ENCODE measurements around the gene PDIA2. TPM values are rescaled to one million over a fixed set of nuclear protein-coding genes. Genes with fewer than 3 reads are reported as not detected.

The PDIA2 gene
- total RNA-seq, 1 donor from 2014 or later, result 11.8 TPM

DNA sequence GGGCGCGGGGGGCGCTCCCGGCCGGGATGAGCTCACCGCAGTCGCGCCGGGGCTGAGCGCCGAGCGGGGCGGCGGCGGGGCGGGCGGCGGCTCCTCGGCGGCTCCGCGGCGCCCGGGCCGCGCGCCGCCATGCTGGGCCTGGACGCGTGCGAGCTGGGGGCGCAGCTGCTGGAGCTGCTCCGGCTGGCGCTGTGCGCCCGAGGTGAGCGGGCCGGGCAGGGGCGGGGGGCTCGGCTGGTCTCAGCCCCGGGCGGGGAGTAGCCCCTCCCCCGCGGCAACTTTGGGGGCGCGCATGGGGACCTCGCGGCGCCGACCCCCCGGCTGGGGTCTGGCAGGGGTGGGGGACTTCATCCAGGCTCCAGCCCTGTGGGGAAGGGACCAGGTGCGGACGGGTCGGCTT, 2.4 kb upstream of the PDIA2 start, which contains the start of gene ARHGDIG:
ARHGDIG (plus strand) TSS at position 40 of the 400 bp plus-strand sequence; CDS start at position 130, 90 bp downstream.
- Mint-ChIP-seq H3K36me3 (ENCODE audit: unreplicated experiment) (no peaks in the 10 kb centered on the region), H3K27me3 (ENCODE audit: unreplicated experiment) (peaks cover 11% of the 10 kb centered on the region), H3K4me1 (ENCODE audit: low read depth, unreplicated experiment) (no peaks in the 10 kb centered on the region)

DNA sequence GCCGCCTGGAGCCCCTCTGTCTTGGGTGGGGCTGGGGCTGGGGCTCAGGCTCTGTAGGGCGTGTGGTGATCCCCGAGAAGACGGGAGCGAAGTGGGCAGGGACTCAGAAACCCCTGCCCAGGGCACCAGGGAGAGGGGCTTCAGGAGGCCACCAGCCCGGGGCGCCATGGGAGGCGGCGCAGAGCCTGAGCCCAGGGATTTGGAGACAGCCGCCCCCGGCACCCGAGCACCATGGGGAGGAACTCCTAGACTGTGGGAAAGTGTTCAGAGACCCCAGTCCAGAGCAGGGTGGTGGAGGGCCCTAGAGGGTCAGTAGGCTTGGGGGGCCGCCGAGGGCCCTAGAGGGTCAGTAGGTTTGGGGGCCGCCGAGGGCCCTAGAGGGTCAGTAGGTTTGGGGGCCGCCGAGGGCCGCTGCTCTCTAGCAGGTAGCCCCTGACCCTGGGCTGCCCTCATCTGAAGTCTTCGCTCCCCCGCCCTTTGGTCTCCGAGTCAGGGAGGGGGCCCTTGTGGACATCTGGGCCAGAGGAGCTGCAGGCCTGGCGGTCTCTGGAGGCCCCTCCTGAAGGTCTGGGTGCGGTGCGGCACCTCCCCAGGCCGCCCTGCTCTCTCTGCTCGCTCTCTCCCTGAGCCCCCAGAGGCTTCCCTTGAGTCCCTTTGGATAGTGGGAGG, 1.8 kb upstream of the PDIA2 start:
- peak overlapping the region; percentile 55 for H3K4me3 Mint-ChIP-seq (ENCODE audit: unreplicated experiment)
- no peak for DNase-seq
- peaks cover 4% of the 10 kb centered on the region for H3K9me3 Mint-ChIP-seq (ENCODE audit: unreplicated experiment)
- TF ChIP-seq, protein P1, sequence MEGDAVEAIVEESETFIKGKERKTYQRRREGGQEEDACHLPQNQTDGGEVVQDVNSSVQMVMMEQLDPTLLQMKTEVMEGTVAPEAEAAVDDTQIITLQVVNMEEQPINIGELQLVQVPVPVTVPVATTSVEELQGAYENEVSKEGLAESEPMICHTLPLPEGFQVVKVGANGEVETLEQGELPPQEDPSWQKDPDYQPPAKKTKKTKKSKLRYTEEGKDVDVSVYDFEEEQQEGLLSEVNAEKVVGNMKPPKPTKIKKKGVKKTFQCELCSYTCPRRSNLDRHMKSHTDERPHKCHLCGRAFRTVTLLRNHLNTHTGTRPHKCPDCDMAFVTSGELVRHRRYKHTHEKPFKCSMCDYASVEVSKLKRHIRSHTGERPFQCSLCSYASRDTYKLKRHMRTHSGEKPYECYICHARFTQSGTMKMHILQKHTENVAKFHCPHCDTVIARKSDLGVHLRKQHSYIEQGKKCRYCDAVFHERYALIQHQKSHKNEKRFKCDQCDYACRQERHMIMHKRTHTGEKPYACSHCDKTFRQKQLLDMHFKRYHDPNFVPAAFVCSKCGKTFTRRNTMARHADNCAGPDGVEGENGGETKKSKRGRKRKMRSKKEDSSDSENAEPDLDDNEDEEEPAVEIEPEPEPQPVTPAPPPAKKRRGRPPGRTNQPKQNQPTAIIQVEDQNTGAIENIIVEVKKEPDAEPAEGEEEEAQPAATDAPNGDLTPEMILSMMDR (IDR thresholded peaks at IDR 0.05; ENCODE audit: partially characterized antibody, unreplicated experiment), result no peak
- peaks cover 10% of the 10 kb centered on the region for H3K27me3 Mint-ChIP-seq (ENCODE audit: unreplicated experiment)
- no peaks in the 10 kb centered on the region for H3K36me3 Mint-ChIP-seq (ENCODE audit: unreplicated experiment)
- no peak overlapping the region for H3K27ac Mint-ChIP-seq (ENCODE audit: unreplicated experiment)
- no peaks in the 10 kb centered on the region for H3K4me1 Mint-ChIP-seq (ENCODE audit: low read depth, unreplicated experiment)

More for the DNA sequence above, 2.4 kb upstream of the PDIA2 start, which contains the start of gene ARHGDIG:
- peak within 1 kb of the TSS; percentile 55 for H3K4me3 Mint-ChIP-seq (ENCODE audit: unreplicated experiment)
- DNase-seq, result peak; percentile 54
- no peak within 1 kb of the TSS for H3K27ac Mint-ChIP-seq (ENCODE audit: unreplicated experiment)
- peaks cover 4% of the 10 kb centered on the region for H3K9me3 Mint-ChIP-seq (ENCODE audit: unreplicated experiment)
- TF ChIP-seq, protein P1 (IDR thresholded peaks at IDR 0.05; ENCODE audit: partially characterized antibody, unreplicated experiment), result no peak

DNA sequence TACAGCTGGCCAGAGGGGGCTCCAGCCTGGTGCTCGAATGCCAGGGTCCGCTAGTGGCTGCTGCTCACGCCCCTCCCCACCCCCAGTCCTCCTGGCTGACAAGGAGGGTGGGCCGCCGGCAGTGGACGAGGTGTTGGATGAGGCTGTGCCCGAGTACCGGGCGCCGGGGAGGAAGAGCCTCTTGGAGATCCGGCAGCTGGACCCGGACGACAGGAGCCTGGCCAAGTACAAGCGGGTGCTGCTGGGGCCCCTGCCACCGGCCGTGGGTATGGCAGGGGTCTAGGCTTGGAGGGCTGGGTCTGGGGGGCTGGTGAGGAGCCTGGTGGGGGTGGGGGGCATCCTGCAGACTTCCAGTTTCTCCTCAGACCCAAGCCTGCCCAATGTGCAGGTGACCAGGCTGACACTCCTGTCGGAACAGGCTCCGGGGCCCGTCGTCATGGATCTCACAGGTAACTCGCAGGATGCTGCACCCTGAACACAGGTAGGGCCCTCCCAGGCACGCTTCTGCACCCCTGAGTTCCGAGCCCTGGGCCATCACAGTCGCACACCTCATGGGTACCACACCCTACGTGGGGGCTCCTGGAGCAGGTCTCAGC, 1.2 kb upstream of the PDIA2 start:
- no peaks in the 10 kb centered on the region for H3K36me3 Mint-ChIP-seq (ENCODE audit: unreplicated experiment)
- peaks cover 4% of the 10 kb centered on the region for H3K9me3 Mint-ChIP-seq (ENCODE audit: unreplicated experiment)
- TF ChIP-seq, protein P1 (IDR thresholded peaks at IDR 0.05; ENCODE audit: partially characterized antibody, unreplicated experiment), result no peak
- peaks cover 7% of the 10 kb centered on the region for H3K27me3 Mint-ChIP-seq (ENCODE audit: unreplicated experiment)
- no peak overlapping the region for H3K4me3 Mint-ChIP-seq (ENCODE audit: unreplicated experiment)
- no peak overlapping the region for H3K27ac Mint-ChIP-seq (ENCODE audit: unreplicated experiment)
- DNase-seq, result no peak
- no peaks in the 10 kb centered on the region for H3K4me1 Mint-ChIP-seq (ENCODE audit: low read depth, unreplicated experiment)

DNA sequence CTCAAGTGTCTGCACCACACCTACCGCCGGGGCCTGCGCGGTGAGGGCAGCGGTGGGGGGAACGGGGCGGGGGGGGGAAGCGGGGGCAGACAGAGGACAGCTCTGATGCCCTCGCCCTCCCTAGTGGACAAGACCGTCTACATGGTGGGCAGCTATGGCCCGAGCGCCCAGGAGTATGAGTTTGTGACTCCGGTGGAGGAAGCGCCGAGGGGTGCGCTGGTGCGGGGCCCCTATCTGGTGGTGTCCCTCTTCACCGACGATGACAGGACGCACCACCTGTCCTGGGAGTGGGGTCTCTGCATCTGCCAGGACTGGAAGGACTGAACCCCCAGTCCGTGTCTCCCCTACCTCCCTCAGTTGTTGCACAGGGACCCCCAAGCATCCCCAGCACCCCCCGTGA, 473 bp upstream of the PDIA2 start:
- Mint-ChIP-seq H3K9me3 (ENCODE audit: unreplicated experiment) (no peaks in the 10 kb centered on the region), H3K27ac (ENCODE audit: unreplicated experiment) (no peak overlapping the region)

More for the DNA sequence above, 473 bp upstream of the PDIA2 start:
- Mint-ChIP-seq H3K4me1 (ENCODE audit: low read depth, unreplicated experiment) (no peaks in the 10 kb centered on the region), H3K27me3 (ENCODE audit: unreplicated experiment) (peaks cover 4% of the 10 kb centered on the region), H3K36me3 (ENCODE audit: unreplicated experiment) (no peaks in the 10 kb centered on the region), H3K4me3 (ENCODE audit: unreplicated experiment) (no peak overlapping the region)
- no peak for DNase-seq
- TF ChIP-seq, protein P1 (IDR thresholded peaks at IDR 0.05; ENCODE audit: partially characterized antibody, unreplicated experiment), result no peak
